ENCODE results near the gene EFCAB8.
"Not testable (repeated sequence)": the region's sequence is repeated elsewhere in the genome, so short reads cannot be mapped to it uniquely, and the experiment has no call there.

The EFCAB8 gene

DNA sequence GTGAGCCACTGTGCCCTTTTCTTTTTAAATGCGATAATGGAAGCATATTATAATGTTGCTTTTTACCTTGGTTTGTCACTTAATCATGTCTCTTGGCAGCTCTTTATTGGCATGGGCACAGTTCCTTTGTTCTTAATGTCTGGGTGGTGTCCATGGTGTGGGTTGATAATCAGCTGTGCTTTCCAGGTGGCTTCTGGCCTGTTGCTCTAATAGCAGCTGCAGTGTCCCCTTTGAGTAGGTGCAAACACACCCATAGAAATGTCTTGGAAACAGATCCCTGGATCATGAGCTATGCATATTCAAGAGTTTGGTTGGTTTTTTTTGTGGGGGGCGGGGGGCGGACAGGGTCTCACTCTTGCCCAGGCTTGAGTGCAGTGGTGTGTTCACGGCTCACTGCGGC lies 29.9 kb downstream of the EFCAB8 start:
- no peak for DNase-seq (ENCODE audit: low read depth)

- DNase-seq (ENCODE audit: low read depth): no peak
Observed at GRCh38 chr20:32889281-32889680, 30.6 kb downstream of the EFCAB8 start.

DNA sequence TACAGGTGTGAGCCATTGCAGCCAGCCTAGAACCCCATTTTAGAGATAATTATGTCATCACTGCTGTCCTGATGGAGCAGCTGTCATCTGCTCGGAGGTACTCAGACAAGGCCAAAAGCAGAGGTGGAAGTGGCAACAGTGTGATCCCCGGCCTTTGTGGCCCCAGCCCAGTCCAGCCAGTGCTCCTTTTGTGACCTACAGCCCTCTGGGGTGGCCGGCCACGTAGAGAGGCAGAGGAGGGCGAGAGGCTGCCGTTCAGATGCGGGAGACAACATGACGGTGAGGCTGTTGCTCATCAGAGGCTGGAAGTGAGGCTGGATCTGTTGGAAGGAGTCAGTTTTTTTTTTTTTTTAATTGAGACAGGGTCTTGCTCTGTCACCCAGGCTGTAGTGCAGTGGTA lies 32.8 kb downstream of the EFCAB8 start:
- DNase-seq (ENCODE audit: low read depth): no peak

DNA sequence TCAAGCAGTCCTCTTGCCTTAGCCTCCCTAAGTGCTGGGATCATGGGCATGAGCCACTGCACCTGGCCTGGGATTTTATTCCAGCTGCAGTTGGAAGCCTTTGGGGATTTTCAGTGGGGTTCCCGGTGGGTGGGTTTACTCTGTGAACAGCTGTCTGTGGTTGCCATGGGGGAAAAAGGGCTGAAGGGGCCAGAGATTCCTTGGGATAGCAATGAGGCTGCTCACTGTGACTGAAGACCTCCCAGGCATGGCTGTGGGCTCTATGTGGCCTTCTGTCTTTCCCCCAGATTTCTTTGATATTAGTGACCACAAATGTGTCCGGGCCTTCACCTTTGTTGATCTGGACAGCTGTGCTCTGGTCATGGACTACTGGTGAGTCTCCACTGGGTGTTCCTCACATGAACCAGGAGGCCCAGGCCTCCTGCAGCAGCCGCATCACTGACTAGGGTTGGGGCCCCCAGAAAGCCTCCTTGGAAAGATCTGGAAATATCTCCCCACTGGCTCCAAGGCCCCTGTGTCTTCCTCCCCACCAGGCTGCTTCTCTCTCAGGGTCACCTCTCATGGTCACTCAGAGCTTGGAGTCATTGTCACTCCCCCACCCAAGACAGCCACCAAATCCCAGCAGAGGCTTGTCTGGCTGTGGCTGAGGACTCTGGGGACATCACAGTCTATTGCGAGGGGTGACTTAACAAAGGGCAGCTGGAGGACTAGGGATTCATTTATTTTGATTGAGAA lies 33.4 kb downstream of the EFCAB8 start:
- no peak for DNase-seq (ENCODE audit: low read depth)

- DNase-seq (ENCODE audit: low read depth): no peak
Observed at GRCh38 chr20:32893263-32894025, 34.7 kb downstream of the EFCAB8 start.

DNA sequence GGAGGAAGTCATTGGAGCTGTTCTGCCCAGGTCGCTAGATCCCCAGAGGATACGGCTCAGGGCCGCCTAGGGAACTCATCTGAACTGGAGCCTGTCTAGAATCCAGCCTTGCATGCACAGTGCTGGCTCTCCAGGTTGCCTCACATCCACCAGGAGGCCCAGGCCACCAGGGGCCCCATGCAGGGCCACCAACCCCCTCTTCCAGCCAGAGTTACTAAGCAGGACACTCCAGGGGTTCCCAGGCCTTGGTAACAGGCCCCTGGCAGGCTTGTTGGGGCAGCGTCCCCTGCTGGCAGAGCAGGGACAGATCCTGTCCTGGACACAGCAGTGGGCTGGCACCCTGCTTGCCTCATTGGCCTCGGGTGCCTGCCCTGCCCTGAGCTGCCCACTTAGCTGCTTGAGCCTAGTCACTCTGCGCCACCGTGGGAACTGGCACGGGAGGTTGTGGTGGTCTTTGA lies 35.3 kb downstream of the EFCAB8 start:
- DNase-seq (ENCODE audit: low read depth): no peak

DNA sequence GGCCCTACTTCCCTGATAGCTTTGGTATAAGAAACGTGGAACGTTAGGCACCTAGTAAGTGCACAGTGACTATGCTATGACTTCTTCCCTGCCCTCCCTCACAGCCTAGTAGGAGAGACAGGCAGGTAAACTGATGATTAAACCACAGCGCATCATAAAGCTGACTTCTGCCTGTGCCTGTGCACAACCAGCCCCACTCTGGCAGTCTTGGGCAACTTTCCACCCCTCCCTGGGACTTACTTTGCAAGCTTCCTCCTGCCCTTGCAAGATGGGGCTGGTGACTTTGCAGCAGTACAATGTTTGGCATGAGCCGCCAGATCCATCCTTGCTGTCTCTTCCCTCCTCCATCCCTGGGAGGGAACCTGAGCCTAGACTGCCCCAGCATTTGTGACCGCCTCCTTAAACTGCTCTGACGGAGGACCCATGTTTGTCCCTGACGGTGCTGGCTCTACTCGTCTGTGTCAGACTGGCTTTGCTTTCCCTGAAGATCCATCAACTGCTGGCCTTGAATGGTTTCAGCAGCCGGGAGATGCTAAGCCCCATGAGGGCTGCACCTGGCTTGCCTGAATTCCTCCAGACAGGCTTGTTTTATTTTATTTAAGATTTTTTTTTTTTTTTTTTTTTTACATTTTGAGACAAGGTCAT lies 36.1 kb downstream of the EFCAB8 start:
- DNase-seq (ENCODE audit: low read depth): no peak

DNA sequence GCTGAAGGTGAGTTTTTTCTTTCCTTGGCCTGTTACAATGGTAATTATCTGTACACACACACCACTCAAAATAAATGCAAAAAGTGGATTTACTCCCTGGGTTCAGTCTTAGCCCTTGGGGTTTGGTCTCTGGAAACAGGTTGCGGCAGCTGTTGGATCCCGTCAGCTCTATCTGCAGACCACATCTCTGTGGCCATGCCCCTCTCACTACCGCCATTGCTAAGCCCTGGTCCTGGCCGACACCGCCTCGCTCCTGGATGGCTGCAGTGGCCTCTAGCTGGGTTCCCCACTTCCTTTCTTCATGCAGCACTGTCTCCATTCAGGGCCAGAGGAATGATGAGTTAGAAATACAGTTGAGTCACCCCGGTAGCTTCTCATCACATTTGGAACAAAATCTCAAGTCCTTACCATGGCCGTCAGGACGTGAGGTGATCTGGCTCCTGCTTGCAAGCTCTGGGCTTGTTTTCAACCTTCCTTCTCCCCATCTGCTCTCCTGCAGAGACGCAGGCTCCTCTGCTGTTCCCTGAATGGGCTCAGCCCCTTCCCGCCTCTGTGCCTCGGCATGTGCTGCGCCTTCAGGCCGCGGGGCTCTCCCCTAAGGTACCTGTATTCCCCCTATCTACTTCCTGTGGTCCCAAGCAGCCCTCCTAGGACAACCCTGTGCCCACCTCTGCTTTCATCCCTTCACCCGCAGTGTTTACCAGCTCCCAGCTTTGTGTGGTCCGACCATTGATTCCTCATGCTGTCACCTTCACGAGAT lies 38.0 kb downstream of the EFCAB8 start:
- DNase-seq (ENCODE audit: low read depth): no peak

DNA sequence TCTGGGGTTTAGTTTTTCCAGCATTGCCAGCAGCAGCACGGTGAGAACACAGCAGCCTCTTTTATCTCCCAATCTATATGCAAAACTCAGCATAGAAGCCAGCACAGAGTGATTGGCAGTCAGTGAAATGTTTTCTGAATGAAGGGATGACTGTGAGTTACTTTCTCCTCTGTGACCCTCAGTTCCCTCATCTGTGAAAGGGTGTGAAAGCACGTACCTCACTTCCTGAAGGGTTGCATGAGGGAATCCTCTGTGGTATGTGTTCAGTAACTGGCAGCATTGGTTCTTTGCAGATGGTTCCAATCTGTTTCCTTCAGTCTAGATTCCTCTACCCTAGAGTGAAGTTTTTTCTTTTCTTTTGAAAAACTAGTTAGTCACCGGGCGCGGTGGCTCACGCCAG lies 40.0 kb downstream of the EFCAB8 start:
- DNase-seq (ENCODE audit: low read depth): no peak

DNA sequence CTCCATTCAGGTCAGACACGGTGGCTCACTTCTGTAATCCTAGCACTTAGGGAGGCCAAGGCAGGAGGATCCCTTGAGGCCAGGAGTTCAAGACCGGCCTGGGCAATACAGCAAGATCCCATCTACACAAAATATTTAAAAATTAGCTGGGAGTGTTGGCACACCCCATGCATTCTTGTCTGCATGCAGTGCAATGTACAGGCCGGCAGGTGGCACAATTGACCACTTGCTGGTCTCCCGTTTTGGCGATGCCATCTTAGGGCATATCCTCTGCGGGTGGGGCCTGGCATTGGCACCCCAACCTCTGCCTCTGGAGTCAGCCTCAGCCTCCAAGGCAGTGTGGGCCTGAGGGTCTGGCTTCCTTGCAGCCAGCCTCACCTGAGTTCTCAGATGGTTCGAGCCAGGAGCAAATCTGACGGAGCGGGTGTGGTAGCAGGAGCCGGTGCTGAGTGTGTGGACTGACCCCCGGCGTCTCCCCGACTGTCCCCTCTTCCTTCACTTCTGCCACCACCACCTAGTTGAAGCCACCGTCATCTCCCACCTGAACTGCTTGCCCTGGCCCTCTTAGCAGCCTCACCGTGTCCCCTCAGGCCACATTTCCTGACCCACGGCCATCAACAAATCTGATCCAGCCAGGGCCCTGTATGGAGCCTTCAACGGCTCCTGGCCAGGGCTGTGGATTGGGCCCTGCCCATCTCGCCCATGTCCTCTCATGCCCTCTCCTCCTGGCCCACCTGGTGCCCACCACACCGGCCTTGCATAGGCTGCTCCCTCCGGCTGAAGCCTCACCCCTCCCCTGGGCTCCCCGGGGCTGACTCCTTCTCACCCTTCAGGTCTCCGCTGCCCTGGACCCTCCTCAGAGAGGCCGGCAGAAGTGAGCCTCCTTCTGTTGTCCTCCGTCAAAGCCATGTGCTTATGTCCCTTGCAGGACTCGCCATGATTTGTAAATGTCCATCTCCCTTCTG lies 44.0 kb downstream of the EFCAB8 start:
- DNase-seq (ENCODE audit: low read depth): peak; percentile 52

DNA sequence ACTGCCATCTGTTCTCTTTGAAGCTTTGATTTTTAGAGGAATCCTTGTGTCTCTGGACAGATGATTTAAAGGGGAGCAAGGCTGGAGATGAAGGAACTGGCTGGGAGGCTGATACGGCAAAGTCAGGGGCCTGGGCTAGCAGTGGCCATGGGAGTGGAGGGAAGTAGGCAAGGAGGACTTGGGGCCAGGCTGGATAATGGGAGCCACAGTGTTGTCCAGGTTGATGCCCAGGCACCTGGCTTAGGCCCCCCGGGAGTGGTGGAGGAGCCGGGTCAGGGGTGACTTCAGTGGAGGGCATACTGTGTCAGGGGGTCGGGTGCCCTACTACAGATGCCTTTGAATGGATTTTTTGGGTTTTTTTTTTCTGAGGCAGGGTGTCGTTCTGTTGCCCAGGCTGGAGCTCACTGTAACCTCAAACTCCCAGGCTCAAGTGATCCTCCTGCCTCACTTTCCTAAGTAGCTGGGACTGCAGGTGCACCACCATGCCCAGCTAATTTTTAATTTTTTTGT lies 45.0 kb downstream of the EFCAB8 start:
- DNase-seq (ENCODE audit: low read depth): no peak

DNA sequence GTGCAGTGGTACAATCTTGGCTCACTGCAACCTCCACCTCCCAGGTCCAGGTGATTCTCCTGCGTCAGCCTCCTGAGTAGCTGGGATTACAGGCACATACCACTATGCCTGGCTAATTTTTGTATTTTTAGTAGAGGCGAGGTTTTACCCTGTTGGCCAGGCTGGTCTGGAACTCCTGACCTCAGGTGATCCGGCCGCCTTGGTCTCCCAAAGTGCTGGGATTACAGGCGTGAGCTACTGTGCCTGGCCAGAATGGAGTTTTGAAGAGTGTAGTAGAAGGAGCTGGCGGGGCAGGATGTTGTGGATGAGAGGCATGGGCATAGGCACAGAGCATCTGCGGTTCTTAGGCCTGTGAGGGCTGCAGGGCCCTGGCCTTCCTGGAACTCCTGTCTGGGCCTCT lies 46.0 kb downstream of the EFCAB8 start:
- not testable (repeated sequence) for DNase-seq (ENCODE audit: low read depth)

DNA sequence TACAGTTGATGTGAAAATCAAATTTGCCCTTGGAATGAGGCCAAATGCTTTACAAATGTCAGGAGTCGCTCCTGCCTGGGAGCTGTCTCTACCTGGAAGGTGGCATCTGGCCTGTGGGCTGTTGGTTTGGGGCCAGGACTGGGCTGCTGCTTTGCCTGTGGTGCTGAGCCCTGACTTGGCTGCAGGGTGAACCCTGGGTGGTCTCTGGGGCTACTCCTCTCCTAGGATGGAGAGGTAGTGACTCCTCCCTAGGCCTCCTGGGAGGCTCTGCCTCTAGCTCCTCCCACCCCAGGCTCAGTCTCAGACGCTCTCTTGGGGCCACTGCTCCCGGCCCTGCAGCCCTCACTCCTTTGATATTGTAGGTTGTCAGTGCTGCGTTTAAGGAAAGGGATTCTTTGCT lies 47.5 kb downstream of the EFCAB8 start:
- no peak for DNase-seq (ENCODE audit: low read depth)

DNA sequence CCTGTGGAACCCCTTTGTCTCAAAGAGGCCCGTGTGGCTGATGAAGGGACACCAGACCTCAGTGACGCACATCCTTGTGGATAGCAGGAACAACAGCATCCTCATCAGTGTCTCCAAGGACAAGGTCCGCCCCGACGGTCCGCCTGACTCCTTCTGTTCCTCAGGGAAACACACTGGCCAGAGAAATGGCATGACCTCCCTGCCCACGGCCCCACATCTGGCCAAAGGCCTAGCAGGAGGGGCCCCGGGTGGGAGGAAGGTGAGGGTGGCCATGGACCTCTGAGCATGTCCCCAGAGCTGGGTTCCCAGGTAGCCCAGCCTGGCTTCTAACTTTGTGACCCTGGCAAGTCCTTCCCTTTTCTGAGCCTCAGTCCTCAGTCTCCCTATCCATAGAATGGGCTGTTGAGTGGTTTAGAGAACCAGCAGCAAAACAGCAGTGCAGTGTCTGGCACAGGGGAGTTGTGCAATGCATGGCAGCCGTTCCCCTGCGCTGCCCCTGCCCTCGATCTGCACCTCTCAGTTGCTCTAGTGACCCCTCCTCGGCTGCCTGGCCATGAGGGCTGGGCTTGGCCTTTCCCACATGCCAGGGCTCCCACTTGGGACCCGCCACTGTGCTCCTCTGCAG lies 48.3 kb downstream of the EFCAB8 start:
- DNase-seq (ENCODE audit: low read depth): no peak

GRCh38 chr20:32907886-32908285 lies 49.2 kb downstream of the EFCAB8 start:
- DNase-seq (ENCODE audit: low read depth): no peak

GRCh38 chr20:32908334-32909292 lies 49.9 kb downstream of the EFCAB8 start:
- peak; percentile 40 for DNase-seq (ENCODE audit: low read depth)

DNA sequence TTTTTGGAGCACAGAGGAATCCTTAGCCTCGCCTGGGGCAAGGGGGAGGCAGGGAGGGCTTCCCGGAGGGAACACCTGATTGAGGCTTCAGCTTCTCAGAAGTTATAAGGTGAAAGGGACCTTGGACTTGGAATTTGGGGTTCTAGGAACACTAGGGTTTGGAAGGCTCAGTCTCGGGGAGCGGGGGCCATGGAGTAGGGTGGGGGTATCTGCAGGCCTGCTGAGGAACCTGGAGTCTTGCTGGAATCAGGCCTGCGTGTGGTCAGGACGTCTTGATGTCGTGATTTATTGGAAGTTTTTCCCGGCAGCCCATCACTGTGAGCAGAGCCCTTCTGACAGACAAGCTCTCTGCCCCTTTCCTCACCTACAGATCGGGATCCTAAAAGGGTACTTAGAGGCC lies 50.7 kb downstream of the EFCAB8 start:
- no peak for DNase-seq (ENCODE audit: low read depth)

GRCh38 chr20:32909896-32910571 lies 51.3 kb downstream of the EFCAB8 start:
- no peak for DNase-seq (ENCODE audit: low read depth)

GRCh38 chr20:32911355-32911754 lies 52.6 kb downstream of the EFCAB8 start:
- DNase-seq (ENCODE audit: low read depth): no peak
